ENCODE data around the gene AXL. TPM values are rescaled to one million over a fixed set of nuclear protein-coding genes. Genes with fewer than 3 reads are reported as not detected.

AXL gene
- total RNA-seq, 6 experiments from 2014 or later = 5.7 to 20.3 (median 10.2) TPM

DNA sequence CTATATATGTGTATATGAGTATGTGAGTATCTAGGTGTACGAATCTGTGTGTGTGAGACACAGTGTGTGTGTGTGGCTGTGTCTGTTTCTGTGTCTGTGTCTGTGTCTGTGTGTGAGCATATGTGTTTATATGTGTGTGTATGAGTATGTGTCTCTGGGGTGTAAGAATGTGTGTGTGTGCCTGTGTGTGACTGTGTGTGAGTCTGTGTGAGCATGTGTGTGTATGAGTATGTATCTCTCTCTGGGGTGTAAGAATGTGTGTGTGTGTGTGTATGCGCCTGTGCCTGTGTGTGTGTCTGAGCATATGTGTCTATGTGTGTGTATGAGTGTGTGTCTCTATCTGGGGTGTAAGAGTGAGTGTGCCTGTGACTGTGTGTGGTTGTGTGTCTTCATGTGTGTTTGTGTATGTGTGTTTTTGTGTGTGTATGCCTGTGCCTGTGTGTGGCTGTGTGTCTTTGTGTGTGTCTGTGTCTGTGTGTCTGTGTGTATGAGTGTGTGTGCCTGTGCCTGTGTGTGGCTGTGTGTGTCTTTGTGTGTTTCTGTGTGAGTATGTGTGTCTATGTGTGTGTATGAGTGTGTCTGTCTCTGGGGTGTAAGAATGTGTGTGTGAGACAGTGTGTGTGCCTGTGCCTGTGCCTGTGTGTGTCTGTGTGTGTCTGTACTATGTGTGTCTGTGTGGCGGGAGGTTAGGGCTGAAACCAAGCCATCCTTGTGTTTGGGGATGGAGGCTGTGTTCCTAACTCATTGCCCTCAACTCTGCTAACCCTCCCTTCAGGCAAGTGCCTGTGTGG, 11.2 kb downstream of the AXL start:
- H3K27ac ChIP-seq = no peak overlapping the region
- ATAC-seq (no peak), DNase-seq (no peak)
- H3K9me3 ChIP-seq = no peaks in the 10 kb centered on the region
- no peaks in the 10 kb centered on the region for H3K27me3 ChIP-seq
- TF ChIP-seq POLR2A (IDR thresholded peaks at IDR 0.05) = no peak
- TF ChIP-seq, protein P1, sequence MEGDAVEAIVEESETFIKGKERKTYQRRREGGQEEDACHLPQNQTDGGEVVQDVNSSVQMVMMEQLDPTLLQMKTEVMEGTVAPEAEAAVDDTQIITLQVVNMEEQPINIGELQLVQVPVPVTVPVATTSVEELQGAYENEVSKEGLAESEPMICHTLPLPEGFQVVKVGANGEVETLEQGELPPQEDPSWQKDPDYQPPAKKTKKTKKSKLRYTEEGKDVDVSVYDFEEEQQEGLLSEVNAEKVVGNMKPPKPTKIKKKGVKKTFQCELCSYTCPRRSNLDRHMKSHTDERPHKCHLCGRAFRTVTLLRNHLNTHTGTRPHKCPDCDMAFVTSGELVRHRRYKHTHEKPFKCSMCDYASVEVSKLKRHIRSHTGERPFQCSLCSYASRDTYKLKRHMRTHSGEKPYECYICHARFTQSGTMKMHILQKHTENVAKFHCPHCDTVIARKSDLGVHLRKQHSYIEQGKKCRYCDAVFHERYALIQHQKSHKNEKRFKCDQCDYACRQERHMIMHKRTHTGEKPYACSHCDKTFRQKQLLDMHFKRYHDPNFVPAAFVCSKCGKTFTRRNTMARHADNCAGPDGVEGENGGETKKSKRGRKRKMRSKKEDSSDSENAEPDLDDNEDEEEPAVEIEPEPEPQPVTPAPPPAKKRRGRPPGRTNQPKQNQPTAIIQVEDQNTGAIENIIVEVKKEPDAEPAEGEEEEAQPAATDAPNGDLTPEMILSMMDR (IDR thresholded peaks at IDR 0.05) = no peak
- H3K4me1 ChIP-seq = no peaks in the 10 kb centered on the region
- intact Hi-C loops (cut with DNase I) = no loop called here
- H3K4me3 ChIP-seq = no peak overlapping the region
- H3K36me3 ChIP-seq = no peaks in the 10 kb centered on the region
- WGBS (ENCODE audit: insufficient coverage, low coverage, low lambda C conversion rate, missing lambda C conversion rate) = 100% methylated on average over 1 of the region's 3 CpGs

GRCh38 chr19:41232686-41233085, 13.7 kb downstream of the AXL start:
- H3K36me3 ChIP-seq = no peaks in the 10 kb centered on the region
- TF ChIP-seq POLR2A (IDR thresholded peaks at IDR 0.05) = no peak
- TF ChIP-seq, protein P1 (IDR thresholded peaks at IDR 0.05) = no peak
- H3K27me3 ChIP-seq = no peaks in the 10 kb centered on the region
- no peak for ATAC-seq
- no peak for DNase-seq
- H3K27ac ChIP-seq = no peak overlapping the region
- intact Hi-C loops (cut with DNase I) = no loop called here
- WGBS (ENCODE audit: insufficient coverage, low coverage, low lambda C conversion rate, missing lambda C conversion rate) = 82% methylated on average over 7 of the region's 8 CpGs
- no peak overlapping the region for H3K4me3 ChIP-seq
- no peaks in the 10 kb centered on the region for H3K9me3 ChIP-seq
- no peaks in the 10 kb centered on the region for H3K4me1 ChIP-seq

- WGBS (ENCODE audit: insufficient coverage, low coverage, low lambda C conversion rate, missing lambda C conversion rate) = 17% methylated on average over 1 of the region's 4 CpGs
- intact Hi-C loops (cut with DNase I) = no loop called here
- Histone ChIP-seq H3K36me3 (no peaks in the 10 kb centered on the region), H3K27me3 (no peaks in the 10 kb centered on the region), H3K9me3 (no peaks in the 10 kb centered on the region), H3K27ac (no peak overlapping the region), H3K4me1 (no peaks in the 10 kb centered on the region), H3K4me3 (no peak overlapping the region)
- ATAC-seq = peak; percentile 60 to 78 (median 67)
- TF ChIP-seq, protein P1 (IDR thresholded peaks at IDR 0.05) = no peak
- TF ChIP-seq POLR2A (IDR thresholded peaks at IDR 0.05) = no peak
- no peak for DNase-seq
These were observed 14.8 kb downstream of the AXL start for GRCh38 chr19:41233748-41234240.

DNA sequence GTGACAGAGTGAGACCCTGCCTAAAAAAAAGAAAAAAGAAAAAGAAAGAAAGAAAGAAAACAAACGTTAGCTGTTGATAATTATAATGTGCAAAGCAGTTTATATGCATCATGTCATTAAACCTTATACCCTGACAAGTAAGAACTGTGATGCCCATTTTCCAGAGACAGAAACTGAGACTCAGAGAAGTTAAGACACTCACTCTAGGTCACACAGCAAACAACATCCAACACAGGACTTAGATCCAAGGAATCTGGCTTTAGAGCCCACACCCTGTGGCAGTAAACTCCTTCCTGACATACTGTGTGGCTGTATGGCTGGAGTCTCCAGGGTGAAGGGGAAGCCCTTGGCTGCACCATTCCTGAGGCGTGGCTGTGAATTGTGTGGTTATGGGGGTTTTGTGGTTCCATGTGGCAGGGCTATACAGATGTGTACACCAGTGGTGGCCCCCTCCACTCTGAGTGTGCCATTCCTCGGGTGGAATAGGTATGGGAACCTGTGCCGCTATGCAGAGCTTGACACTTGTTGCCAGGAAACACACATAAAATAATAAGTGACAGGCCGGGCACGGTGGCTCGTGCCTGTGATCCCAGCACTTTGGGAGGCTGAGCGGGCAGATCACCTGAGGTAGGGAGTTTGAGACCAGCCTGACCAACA, 15.6 kb downstream of the AXL start:
- WGBS (ENCODE audit: insufficient coverage, low coverage, low lambda C conversion rate, missing lambda C conversion rate) = 81% methylated on average over 6 of the region's 8 CpGs
- intact Hi-C loops (cut with DNase I) = no loop called here

More for the DNA sequence above, 15.6 kb downstream of the AXL start:
- H3K27me3 ChIP-seq = no peaks in the 10 kb centered on the region
- no peak overlapping the region for H3K27ac ChIP-seq
- ATAC-seq (no peak), DNase-seq (no peak)
- no peak for TF ChIP-seq POLR2A (IDR thresholded peaks at IDR 0.05)
- TF ChIP-seq, protein P1 (IDR thresholded peaks at IDR 0.05) = no peak
- H3K9me3 ChIP-seq = no peaks in the 10 kb centered on the region
- no peak overlapping the region for H3K4me3 ChIP-seq
- H3K4me1 ChIP-seq = no peaks in the 10 kb centered on the region
- H3K36me3 ChIP-seq = no peaks in the 10 kb centered on the region

Measured in right lobe of liver (tissue), 6 donors.